ENCODE measurements around the gene KDM3B. TPM values are rescaled to one million over a fixed set of nuclear protein-coding genes. Genes with fewer than 3 reads are reported as not detected.
A peak's percentile ranks its signal among the peaks of the same experiment; 100 is the strongest.

Gene KDM3B
- total and polyA plus RNA-seq, 9 of the 15 experiments (the other 6 are each of a cell fraction or from before 2014, with no cell fraction given), result 13.8 to 62.8 (median 41.9) TPM

GRCh38 chr5:138331449-138332368 is 20.8 kb upstream of the KDM3B start, which contains the start of gene CDC25C (continued):
- no peak for TF ChIP-seq SMAD2 (IDR thresholded peaks at IDR 0.05; ENCODE audit: low read depth, low read length)
- peak; percentile 25; the same call in 1 of the 2 replicates for TF ChIP-seq NFRKB (IDR thresholded peaks at IDR 0.05; ENCODE audit: low read depth)
- 0 out of 2 replicates have a peak, but pooled peaks have one; percentile 21 for TF ChIP-seq CREB3L1 (IDR thresholded peaks at IDR 0.05; ENCODE audit: borderline replicate concordance, low read depth)
- TF ChIP-seq PRMT5 (CRISPR knock-in tag; IDR thresholded peaks at IDR 0.05), result no peak
- peak; percentile 68 for TF ChIP-seq SP2 (IDR thresholded peaks at IDR 0.05; ENCODE audit: extremely low read depth, low read depth, low read length, poor library complexity, severe bottlenecking)
- 0 out of 2 replicates have a peak, but pooled peaks have one; percentile 44 for TF ChIP-seq THRB (CRISPR knock-in tag; conservative IDR thresholded peaks at IDR 0.05)
- peak; percentile 96 for TF ChIP-seq SAP30 (IDR thresholded peaks at IDR 0.05; ENCODE audit: borderline replicate concordance, insufficient read depth, low read depth, low read length, poor library complexity, severe bottlenecking)
- no peak for TF ChIP-seq ZNF217 (CRISPR knock-in tag; IDR thresholded peaks at IDR 0.05)
- TF ChIP-seq, protein P1, sequence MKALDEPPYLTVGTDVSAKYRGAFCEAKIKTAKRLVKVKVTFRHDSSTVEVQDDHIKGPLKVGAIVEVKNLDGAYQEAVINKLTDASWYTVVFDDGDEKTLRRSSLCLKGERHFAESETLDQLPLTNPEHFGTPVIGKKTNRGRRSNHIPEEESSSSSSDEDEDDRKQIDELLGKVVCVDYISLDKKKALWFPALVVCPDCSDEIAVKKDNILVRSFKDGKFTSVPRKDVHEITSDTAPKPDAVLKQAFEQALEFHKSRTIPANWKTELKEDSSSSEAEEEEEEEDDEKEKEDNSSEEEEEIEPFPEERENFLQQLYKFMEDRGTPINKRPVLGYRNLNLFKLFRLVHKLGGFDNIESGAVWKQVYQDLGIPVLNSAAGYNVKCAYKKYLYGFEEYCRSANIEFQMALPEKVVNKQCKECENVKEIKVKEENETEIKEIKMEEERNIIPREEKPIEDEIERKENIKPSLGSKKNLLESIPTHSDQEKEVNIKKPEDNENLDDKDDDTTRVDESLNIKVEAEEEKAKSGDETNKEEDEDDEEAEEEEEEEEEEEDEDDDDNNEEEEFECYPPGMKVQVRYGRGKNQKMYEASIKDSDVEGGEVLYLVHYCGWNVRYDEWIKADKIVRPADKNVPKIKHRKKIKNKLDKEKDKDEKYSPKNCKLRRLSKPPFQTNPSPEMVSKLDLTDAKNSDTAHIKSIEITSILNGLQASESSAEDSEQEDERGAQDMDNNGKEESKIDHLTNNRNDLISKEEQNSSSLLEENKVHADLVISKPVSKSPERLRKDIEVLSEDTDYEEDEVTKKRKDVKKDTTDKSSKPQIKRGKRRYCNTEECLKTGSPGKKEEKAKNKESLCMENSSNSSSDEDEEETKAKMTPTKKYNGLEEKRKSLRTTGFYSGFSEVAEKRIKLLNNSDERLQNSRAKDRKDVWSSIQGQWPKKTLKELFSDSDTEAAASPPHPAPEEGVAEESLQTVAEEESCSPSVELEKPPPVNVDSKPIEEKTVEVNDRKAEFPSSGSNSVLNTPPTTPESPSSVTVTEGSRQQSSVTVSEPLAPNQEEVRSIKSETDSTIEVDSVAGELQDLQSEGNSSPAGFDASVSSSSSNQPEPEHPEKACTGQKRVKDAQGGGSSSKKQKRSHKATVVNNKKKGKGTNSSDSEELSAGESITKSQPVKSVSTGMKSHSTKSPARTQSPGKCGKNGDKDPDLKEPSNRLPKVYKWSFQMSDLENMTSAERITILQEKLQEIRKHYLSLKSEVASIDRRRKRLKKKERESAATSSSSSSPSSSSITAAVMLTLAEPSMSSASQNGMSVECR (CRISPR knock-in tag; IDR thresholded peaks at IDR 0.05), result peak; percentile 76
- TF ChIP-seq RB1 (IDR thresholded peaks at IDR 0.05; ENCODE audit: low read depth), result 0 out of 2 replicates have a peak, but pooled peaks have one; percentile 20
- peak in 1 of 2 experiments; percentile 53; a peak in 1 of 4 replicates for TF ChIP-seq CSDE1 (IDR thresholded peaks at IDR 0.05)
- no peak for TF ChIP-seq ZNF766 (CRISPR knock-in tag; conservative IDR thresholded peaks at IDR 0.05)
- TF ChIP-seq, protein P2, sequence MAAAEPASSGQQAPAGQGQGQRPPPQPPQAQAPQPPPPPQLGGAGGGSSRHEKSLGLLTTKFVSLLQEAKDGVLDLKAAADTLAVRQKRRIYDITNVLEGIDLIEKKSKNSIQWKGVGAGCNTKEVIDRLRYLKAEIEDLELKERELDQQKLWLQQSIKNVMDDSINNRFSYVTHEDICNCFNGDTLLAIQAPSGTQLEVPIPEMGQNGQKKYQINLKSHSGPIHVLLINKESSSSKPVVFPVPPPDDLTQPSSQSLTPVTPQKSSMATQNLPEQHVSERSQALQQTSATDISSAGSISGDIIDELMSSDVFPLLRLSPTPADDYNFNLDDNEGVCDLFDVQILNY (CRISPR knock-in tag; IDR thresholded peaks at IDR 0.05), result peak; percentile 45; the same call in 1 of the 2 replicates
- peak; percentile 78 for TF ChIP-seq GABPB1 (CRISPR knock-in tag; IDR thresholded peaks at IDR 0.05)
- TF ChIP-seq ZNF24 (IDR thresholded peaks at IDR 0.05), result peak; percentile 47; the same call in 1 of the 2 replicates
- TF ChIP-seq, protein P3, sequence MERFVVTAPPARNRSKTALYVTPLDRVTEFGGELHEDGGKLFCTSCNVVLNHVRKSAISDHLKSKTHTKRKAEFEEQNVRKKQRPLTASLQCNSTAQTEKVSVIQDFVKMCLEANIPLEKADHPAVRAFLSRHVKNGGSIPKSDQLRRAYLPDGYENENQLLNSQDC (CRISPR knock-in tag; IDR thresholded peaks at IDR 0.05), result 0 out of 2 replicates have a peak, but pooled peaks have one; percentile 40
- no peak for TF ChIP-seq POLR3A (IDR thresholded peaks at IDR 0.05; ENCODE audit: borderline replicate concordance, extremely low read depth, insufficient read depth, insufficient read length)
